ENCODE measurements around the gene PARP16.

The PARP16 gene

GRCh38 chr15:65312400-65312916 is 25.8 kb upstream of the PARP16 start:
- CTCF ChIA-PET: interaction anchor here (11.3 to 16.1 kb wide), 2 partner anchors 72 to 88 kb away, joined by 120 to 454 read pairs; partner anchors contain the start of gene IGDCC3
- Histone ChIP-seq H3K4me3 (ENCODE audit: low read depth, low read length) (no peak overlapping the region), H3K4me1 (ENCODE audit: control insufficient read depth, insufficient read depth, low read length) (no peaks in the 10 kb centered on the region), H3K27ac (ENCODE audit: extremely low read depth, low read depth, low read length) (no peak overlapping the region), H3K36me3 (ENCODE audit: control insufficient read depth in 2 of 2, insufficient read depth in 1 of 2, low read length in 2 of 2) (no peaks in the 10 kb centered on the region), H3K9me3 (ENCODE audit: control insufficient read depth, insufficient read depth, low read depth, low read length) (no peaks in the 10 kb centered on the region)
- TF ChIP-seq HOXD13 (CRISPR knock-in tag; IDR thresholded peaks at IDR 0.05; ENCODE audit: borderline replicate concordance): no peak
- no peak for TF ChIP-seq ZNF394 (tag by site-specific recombination; IDR thresholded peaks at IDR 0.05; ENCODE audit: borderline replicate concordance)
- TF ChIP-seq ZNF416 (tag by site-specific recombination; IDR thresholded peaks at IDR 0.05): no peak
- no peak for TF ChIP-seq PRDM6 (tag by site-specific recombination; IDR thresholded peaks at IDR 0.05)
- TF ChIP-seq ZNF266 (tag by site-specific recombination; IDR thresholded peaks at IDR 0.05; ENCODE audit: low read depth): no peak
- TF ChIP-seq ZNF830 (tag by site-specific recombination; IDR thresholded peaks at IDR 0.05; ENCODE audit: low read depth): no peak
- TF ChIP-seq REPIN1 (tag by site-specific recombination; IDR thresholded peaks at IDR 0.05; ENCODE audit: low read depth): no peak
- no peak for TF ChIP-seq ZNF214 (tag by site-specific recombination; IDR thresholded peaks at IDR 0.05; ENCODE audit: borderline replicate concordance)
- no peak for TF ChIP-seq ZFP37 (tag by site-specific recombination; IDR thresholded peaks at IDR 0.05)
- TF ChIP-seq ZNF157 (tag by site-specific recombination; IDR thresholded peaks at IDR 0.05): no peak
- POLR2A ChIA-PET: interaction anchor here (2.5 kb wide), 1 partner anchor 8 kb away, joined by 8 read pairs; the partner anchor contains the start of gene RNU5B-1

- no peak for TF ChIP-seq ZNF610 (tag by site-specific recombination; IDR thresholded peaks at IDR 0.05; ENCODE audit: borderline replicate concordance)
- no peak for TF ChIP-seq ZNF660 (tag by site-specific recombination; IDR thresholded peaks at IDR 0.05)
- no peak for TF ChIP-seq ELK4 (IDR thresholded peaks at IDR 0.05; ENCODE audit: borderline replicate concordance, low read depth, low read length)
- TF ChIP-seq ZNF600 (tag by site-specific recombination; IDR thresholded peaks at IDR 0.05): no peak
- TF ChIP-seq ZNF362 (tag by site-specific recombination; IDR thresholded peaks at IDR 0.05): no peak
- TF ChIP-seq ZNF76 (tag by site-specific recombination; IDR thresholded peaks at IDR 0.05; ENCODE audit: borderline replicate concordance, low read depth): no peak
- no peak for TF ChIP-seq MYNN (tag by site-specific recombination; IDR thresholded peaks at IDR 0.05; ENCODE audit: borderline replicate concordance)
- TF ChIP-seq IKZF3 (tag by site-specific recombination; IDR thresholded peaks at IDR 0.05): no peak
- TF ChIP-seq ZNF768 (tag by site-specific recombination; IDR thresholded peaks at IDR 0.05): no peak
- TF ChIP-seq HOXD13 (CRISPR knock-in tag; IDR thresholded peaks at IDR 0.05; ENCODE audit: borderline replicate concordance): no peak
- TF ChIP-seq PRDM6 (tag by site-specific recombination; IDR thresholded peaks at IDR 0.05): no peak
- no peak for TF ChIP-seq ZBTB17 (tag by site-specific recombination; IDR thresholded peaks at IDR 0.05)
- TF ChIP-seq ZNF404 (tag by site-specific recombination; IDR thresholded peaks at IDR 0.05): no peak
- no peak for TF ChIP-seq ZNF624 (tag by site-specific recombination; IDR thresholded peaks at IDR 0.05)
- no peak for TF ChIP-seq SP2 (tag by site-specific recombination; IDR thresholded peaks at IDR 0.05)
- no peak for TF ChIP-seq ZNF274 (IDR thresholded peaks at IDR 0.05; ENCODE audit: low read length)
- no peak for TF ChIP-seq ZNF274 (tag by site-specific recombination; IDR thresholded peaks at IDR 0.05; ENCODE audit: borderline replicate concordance)
- no peaks in the 10 kb centered on the region for H3K9me3 ChIP-seq (ENCODE audit: control insufficient read depth, insufficient read depth, low read depth, low read length)
- CTCF ChIA-PET: interaction anchor here (16.1 kb wide), 1 partner anchor 73 kb away, joined by 454 read pairs; the partner anchor contains the start of gene IGDCC3
- no peak overlapping the region for H3K27ac ChIP-seq (ENCODE audit: extremely low read depth, low read depth, low read length)
- H3K4me1 ChIP-seq (ENCODE audit: control insufficient read depth, insufficient read depth, low read length): no peaks in the 10 kb centered on the region
- POLR2A ChIA-PET: no interaction called here
- no peaks in the 10 kb centered on the region for H3K36me3 ChIP-seq (ENCODE audit: control insufficient read depth in 2 of 2, insufficient read depth in 1 of 2, low read length in 2 of 2)
- H3K4me3 ChIP-seq (ENCODE audit: low read depth, low read length): no peak overlapping the region
Observed at GRCh38 chr15:65311760-65312159, 25.1 kb upstream of the PARP16 start.
